GM19438 (cell line): ENCODE measurements around the gene DLG4.

Experiments
- ATAC-seq: cut with Tn5 transposase; IDR thresholded peaks from one replicate; pipeline ENCODE4 v1.9.1; 2021; ENCODE audit warnings: low read depth; ENCODE audit not compliant: unreplicated experiment

DLG4 gene

GRCh38 chr17:7219812-7220592, at the start of gene DLG4, which contains the start of gene ACADVL:
Gene DLG4 (minus strand): TSS chr17:7219836.
Gene ACADVL (plus strand): TSS chr17:7219938. CDS start chr17:7219985, 47 bp downstream.
- ATAC-seq = peak; percentile 53

- no peak for ATAC-seq
These were observed 47.1 kb upstream of the DLG4 start for GRCh38 chr17:7266784-7267183.

DNA sequence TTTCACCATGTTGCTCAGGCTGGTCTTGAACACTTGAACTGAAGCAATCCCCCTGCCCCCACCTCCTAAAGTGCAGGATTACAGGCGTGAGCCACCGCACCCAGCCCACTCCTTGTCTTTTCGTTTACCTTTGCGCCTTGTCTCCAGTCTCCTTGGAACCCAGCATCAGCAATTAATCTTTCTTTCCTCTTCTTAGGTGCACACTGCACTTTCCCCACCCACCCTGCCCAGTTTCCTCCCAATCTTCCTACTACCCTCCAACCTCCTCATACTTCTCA, 44.1 kb upstream of the DLG4 start:
- no peak for ATAC-seq

GRCh38 chr17:7262935-7263800, 43.5 kb upstream of the DLG4 start:
- no peak for ATAC-seq

DNA sequence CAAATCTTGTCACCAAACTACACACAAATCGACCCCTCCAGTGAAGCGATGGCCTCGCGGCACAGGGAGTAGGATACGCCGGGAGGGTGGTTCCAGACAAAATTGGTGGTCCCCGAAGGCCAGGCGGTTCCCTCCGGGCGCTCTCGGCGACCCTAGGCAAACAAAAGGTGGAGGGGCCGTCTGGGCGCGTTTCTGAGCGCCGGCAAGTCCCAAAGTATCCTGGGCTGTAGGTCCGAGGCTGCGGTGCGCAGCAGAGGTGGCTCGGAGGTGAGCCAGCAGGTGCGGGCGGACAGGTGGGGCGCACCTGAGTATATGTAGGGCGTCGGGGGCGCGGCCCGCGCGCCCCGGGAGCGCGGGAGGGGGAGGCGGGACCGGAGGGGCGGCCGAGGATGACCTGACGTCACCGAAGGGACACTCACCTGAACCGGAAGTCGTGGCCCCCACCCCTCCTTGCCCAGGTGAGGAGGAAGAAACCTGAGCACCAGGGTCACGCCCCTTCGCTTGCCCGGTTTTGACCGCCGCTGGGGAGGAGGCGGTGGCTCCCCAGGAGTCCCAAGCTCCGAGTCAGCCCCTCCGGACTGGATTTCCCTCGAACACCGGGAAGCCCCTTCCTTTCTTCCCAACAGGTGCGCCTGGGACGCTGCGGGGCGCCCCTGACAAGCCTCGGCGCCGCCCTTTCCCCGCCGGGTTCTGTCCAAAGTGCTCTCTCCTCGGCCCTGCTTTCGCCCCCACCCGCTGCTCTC, 42.7 kb upstream of the DLG4 start, which contains the start of gene CLDN7:
Gene CLDN7 (minus strand): TSS at position 287 of the 743 bp plus-strand sequence. CDS start 435 bp downstream, outside the sequence.
- no peak for ATAC-seq

DNA sequence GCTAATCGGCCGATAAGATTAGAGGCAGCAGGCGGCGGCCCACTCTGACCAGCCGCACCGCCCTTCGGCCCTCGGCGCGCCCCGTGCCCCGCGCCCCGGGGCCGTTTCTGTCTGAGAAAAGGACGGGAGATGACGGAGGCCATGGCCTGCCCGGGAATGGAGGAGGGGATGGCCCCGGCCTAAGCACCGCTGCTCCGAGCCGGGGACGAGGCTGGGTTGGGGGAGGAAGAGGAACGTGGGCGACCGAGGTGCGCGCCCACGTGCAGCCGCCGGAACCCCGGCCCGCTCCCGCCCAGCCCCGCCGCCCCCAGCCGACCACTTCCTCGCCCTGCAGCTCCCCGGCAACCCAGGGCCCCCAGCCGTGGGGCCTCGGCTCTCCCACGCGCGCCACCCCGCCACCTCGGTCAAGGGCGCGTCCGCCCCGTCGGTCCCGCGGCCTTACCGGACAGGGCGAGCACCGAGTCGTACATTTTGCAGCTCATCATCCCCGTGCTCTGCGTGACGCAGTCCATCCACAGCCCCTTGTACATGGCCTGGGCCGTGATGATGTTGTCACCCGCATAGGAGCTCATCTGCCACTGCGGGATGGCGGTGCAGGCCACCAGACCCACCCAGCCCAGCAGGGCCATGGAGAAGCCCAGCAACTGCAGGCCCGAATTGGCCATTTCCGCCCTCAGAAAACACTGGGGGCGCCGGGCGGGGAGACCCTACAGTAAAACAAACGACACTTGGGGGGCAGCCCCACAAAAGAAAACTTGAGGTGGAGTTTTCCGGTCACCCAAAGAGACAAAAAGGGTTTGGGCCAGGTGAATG, 41.9 kb upstream of the DLG4 start:
- ATAC-seq = no peak

- no peak for ATAC-seq
These were observed 41.2 kb upstream of the DLG4 start for GRCh38 chr17:7260651-7261378.

- ATAC-seq = no peak
These were observed 40.5 kb upstream of the DLG4 start for GRCh38 chr17:7260151-7260550.

DNA sequence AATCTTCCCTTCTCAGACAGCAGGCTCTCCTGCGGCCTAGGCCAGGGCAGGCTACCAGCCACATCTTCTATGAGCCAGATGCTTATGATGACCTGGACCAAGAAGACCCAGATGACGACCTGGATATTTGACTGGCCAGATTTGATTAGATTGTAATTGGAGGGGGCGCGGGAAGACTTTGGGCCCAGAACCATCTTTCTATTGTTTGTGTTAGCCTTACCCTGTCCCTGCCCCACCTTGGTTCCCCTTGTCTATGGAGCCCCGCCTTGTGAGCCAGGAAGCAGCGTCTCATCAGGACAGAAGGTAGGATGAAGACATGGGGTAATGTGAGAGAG, 39.9 kb upstream of the DLG4 start:
- no peak for ATAC-seq

GRCh38 chr17:7258731-7259554, 39.3 kb upstream of the DLG4 start:
- no peak for ATAC-seq

- no peak for ATAC-seq
These were observed 37.3 kb upstream of the DLG4 start for GRCh38 chr17:7256766-7257456.

DNA sequence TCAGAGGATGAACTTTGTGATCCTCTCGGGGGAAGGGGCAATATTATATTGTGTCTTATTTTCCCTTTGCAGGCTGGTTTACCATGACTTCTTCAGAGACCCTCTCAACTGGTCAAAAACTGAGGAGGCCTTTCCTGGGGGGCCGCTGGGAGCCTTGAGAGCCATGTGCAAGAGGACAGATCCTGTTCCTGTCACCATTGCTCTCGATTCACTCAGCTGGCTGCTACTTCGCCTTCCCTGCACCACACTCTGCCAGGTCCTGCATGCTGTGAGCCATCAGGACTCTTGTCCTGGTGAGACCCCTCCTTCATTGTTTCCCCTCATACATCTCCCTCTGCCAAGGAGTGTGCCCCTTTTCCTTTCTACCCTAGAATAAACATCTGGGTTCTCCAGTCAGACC, 34.9 kb upstream of the DLG4 start:
- ATAC-seq = no peak

DNA sequence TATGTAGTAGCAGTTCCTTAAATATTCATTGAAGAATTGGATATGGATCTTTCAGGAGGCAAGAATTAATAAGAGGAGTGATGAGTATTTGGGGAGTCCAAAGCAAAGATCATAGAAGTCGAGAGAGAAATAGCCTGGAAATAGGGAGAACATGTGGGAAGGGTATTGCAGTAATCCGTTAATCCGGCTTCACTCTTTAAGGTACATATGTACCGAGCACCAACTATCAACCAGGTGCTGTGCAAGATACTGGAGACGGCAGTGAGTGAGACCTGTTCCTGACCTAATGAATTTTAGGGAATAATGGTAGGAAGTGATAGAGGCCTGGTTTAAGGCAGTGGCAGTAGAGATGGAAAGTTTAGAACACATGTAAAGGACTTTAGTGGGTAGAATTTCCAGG, 33.4 kb upstream of the DLG4 start:
- ATAC-seq = no peak

DNA sequence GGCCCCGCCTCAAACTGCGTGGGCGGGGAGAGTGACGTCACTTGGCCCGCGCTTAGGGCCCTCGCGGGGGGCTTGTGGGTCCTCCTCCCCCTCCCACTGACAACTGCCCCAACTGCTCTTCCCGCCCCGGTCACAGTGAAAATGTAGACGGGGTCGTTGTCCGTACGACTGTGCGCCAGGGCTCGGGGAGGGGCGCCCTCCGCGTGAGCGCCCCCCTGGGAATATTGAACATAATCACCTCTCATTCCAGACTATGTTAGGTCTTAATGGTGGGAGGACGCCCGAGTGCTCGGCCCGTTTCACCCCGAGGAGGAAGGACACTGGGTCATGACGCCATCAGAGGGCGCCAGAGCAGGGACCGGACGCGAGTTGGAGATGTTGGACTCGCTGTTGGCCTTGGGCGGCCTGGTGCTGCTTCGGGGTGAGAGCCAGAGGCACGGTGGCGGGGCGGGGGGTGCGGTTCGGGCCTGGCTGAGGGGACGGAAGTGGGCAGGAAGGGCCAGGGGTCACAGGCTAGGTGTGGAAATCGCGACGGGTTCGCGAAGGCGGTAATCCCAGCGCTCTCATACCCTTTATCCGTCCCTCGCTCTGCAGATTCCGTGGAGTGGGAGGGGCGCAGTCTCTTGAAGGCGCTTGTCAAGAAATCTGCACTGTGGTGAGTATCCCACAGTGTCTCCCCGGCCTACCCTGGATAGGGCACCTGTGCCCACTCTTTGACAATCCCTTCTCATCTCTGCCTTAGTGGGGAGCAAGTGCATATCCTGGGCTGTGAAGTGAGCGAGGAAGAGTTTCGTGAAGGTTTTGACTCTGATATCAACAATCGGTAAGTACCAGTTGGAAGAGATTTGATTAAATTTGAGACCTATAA, 32.8 kb upstream of the DLG4 start, which contains the start of gene ELP5:
Gene ELP5 (plus strand): TSS at position 40 of the 868 bp plus-strand sequence. CDS start 336 bp downstream, at position 376.
- ATAC-seq = peak; percentile 47

GRCh38 chr17:7251661-7252175, 32.1 kb upstream of the DLG4 start, which contains the start of gene CTDNEP1:
Gene CTDNEP1 (minus strand): TSS chr17:7251734. CDS start chr17:7251296, 438 bp downstream.
- peak; percentile 75 for ATAC-seq

DNA sequence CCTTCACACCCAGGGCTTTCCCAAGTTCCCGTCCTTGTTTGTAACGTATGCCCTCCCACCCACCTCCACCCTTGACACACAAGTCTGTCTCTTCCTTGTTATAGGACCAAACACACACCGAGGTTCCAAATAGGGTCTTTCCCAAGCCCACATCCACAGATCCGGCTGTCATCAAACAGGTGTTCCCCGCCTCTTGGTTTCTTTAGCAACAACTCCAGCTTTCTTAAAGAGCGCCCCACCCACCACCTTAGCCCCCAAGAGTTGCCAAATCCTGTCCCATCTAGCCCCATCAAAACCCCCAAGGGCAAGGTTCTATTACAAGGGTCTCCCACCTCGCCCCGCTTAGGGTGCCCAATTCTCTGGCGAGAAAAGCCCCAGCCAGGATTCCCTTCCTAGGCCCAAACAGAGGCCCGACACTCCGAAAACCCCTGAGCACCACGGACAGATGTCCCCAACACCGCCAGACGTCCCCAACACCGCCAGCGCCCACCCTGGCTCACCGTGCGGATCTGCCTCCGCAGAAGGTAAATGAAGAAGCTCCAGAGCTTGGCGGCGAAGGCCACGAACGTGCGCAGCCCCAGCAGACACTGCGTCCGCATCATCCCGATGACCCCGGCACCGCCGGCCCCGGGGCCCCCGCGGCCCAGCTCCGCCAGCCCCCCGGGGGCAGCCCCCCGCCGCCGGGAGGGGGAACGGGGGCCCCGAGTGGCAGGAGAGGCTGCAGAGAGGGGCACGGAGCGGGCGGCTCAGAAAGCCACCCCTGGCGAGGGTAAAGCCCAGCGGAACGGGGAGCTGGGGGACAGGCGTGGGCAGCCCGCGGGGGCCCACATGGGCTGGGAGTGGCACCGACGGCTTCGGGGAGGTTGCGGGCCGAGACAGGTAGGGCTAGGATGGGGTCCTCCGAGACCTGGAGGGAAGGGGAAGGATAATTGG, 31.3 kb upstream of the DLG4 start:
- no peak for ATAC-seq
